ENCODE measurements around the gene THSD7A. TPM values are rescaled to one million over a fixed set of nuclear protein-coding genes. Genes with fewer than 3 reads are reported as not detected.

Gene THSD7A
- total RNA-seq, 1 donor from 2014 or later, result 3.5 TPM

DNA sequence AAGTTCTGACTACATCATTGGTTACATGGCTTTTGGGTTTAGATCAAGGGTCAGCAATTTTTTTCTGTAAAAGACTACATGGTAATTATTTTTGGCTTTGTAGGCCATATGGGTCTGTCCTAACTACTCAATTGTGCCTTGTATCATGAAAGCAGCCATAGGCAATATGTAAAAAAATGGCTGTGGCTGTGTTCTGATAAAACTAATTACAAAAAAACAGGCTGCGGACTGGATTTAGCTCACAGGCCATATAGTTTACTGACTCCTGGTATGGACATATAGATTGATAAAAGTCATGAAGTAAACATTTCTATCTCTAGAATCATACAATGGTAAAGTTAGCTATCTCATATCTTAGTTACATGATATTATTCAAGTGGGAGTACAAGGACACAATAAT is 375.4 kb downstream of the THSD7A start:
- no peak overlapping the region for H3K27ac ChIP-seq (ENCODE audit: low read depth, low read length)
- no peak for DNase-seq (ENCODE audit: low read depth)
- H3K27me3 ChIP-seq (ENCODE audit: insufficient read depth, low read length), result no peaks in the 10 kb centered on the region
- no peak overlapping the region for H2AFZ ChIP-seq (ENCODE audit: low read depth, low read length)
- peaks cover 10% of the 10 kb centered on the region for H3K4me1 Mint-ChIP-seq (ENCODE audit: low read depth, unreplicated experiment)
- no peak overlapping the region for H3K4me2 ChIP-seq (ENCODE audit: low read length)
- TF ChIP-seq EZH2 (IDR thresholded peaks at IDR 0.05; ENCODE audit: insufficient read depth, low read length), result no peak
- TF ChIP-seq CTCF (IDR thresholded peaks at IDR 0.05; ENCODE audit: insufficient read depth, low read depth, low read length), result no peak
- no peak overlapping the region for H3K27ac Mint-ChIP-seq (ENCODE audit: unreplicated experiment)
- no peaks in the 10 kb centered on the region for H3K27me3 Mint-ChIP-seq (ENCODE audit: low read depth, unreplicated experiment)
- no peaks in the 10 kb centered on the region for H3K36me3 Mint-ChIP-seq (ENCODE audit: low read depth, unreplicated experiment)
- no peak overlapping the region for H3K4me3 ChIP-seq (ENCODE audit: insufficient read depth, low read depth, low read length)
- no peak overlapping the region for H3K9ac ChIP-seq (ENCODE audit: low read length)
- no peaks in the 10 kb centered on the region for H3K36me3 ChIP-seq (ENCODE audit: insufficient read depth, low read length)
- no peaks in the 10 kb centered on the region for H3K9me3 Mint-ChIP-seq (ENCODE audit: unreplicated experiment)
- peaks cover 11% of the 10 kb centered on the region for H3K4me1 ChIP-seq (ENCODE audit: insufficient read depth, low read length)
- no peak overlapping the region for H3K4me3 Mint-ChIP-seq (ENCODE audit: unreplicated experiment)
- no peaks in the 10 kb centered on the region for H4K20me1 ChIP-seq (ENCODE audit: insufficient read depth, low read length)
- no peaks in the 10 kb centered on the region for H3K79me2 ChIP-seq (ENCODE audit: insufficient read depth, low read length)
- no peak for FAIRE-seq
- H3K9me3 ChIP-seq (ENCODE audit: insufficient read depth, low read depth, low read length), result no peaks in the 10 kb centered on the region

GRCh38 chr7:11452476-11452875 is 379.5 kb downstream of the THSD7A start:
- FAIRE-seq (no peak), DNase-seq (ENCODE audit: low read depth) (no peak)
- Histone ChIP-seq H3K27ac (ENCODE audit: low read depth, low read length) (no peak overlapping the region), H3K36me3 (ENCODE audit: insufficient read depth, low read length) (no peaks in the 10 kb centered on the region), H3K79me2 (ENCODE audit: insufficient read depth, low read length) (no peaks in the 10 kb centered on the region), H3K4me1 (ENCODE audit: insufficient read depth, low read length) (no peaks in the 10 kb centered on the region), H4K20me1 (ENCODE audit: insufficient read depth, low read length) (no peaks in the 10 kb centered on the region), H3K9ac (ENCODE audit: low read length) (no peak overlapping the region), H3K4me3 (ENCODE audit: insufficient read depth, low read depth, low read length) (no peak overlapping the region), H2AFZ (ENCODE audit: low read depth, low read length) (no peak overlapping the region), H3K27me3 (ENCODE audit: insufficient read depth, low read length) (no peaks in the 10 kb centered on the region), H3K9me3 (ENCODE audit: insufficient read depth, low read depth, low read length) (no peaks in the 10 kb centered on the region), H3K4me2 (ENCODE audit: low read length) (no peak overlapping the region)
- Mint-ChIP-seq H3K9me3 (ENCODE audit: unreplicated experiment) (no peaks in the 10 kb centered on the region), H3K4me1 (ENCODE audit: low read depth, unreplicated experiment) (no peaks in the 10 kb centered on the region), H3K27me3 (ENCODE audit: low read depth, unreplicated experiment) (no peaks in the 10 kb centered on the region), H3K27ac (ENCODE audit: unreplicated experiment) (no peak overlapping the region), H3K36me3 (ENCODE audit: low read depth, unreplicated experiment) (no peaks in the 10 kb centered on the region), H3K4me3 (ENCODE audit: unreplicated experiment) (no peak overlapping the region)
- TF ChIP-seq CTCF (IDR thresholded peaks at IDR 0.05; ENCODE audit: insufficient read depth, low read depth, low read length), result no peak
- TF ChIP-seq EZH2 (IDR thresholded peaks at IDR 0.05; ENCODE audit: insufficient read depth, low read length), result no peak

DNA sequence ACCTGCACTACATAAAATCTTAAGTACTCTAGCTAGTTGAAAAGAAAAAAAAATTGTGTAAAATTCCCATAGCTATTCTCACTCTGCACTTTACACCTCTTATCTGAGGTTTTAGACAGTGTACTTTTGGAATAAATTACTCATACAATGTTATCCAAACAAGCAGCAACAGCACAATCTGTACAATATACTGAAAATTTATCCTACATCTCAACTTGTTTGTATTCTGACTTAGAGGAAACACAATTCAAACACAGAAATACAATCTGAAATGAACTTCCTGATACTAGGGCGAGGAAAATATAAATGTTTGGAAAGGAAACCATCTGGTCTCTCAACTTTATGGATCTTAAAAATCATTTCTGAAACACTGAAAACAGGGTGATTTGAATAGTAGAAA is 381.7 kb downstream of the THSD7A start:
- no peaks in the 10 kb centered on the region for H3K27me3 ChIP-seq (ENCODE audit: insufficient read depth, low read length)
- Mint-ChIP-seq H3K27me3 (ENCODE audit: low read depth, unreplicated experiment) (no peaks in the 10 kb centered on the region), H3K36me3 (ENCODE audit: low read depth, unreplicated experiment) (no peaks in the 10 kb centered on the region), H3K27ac (ENCODE audit: unreplicated experiment) (no peak overlapping the region), H3K4me1 (ENCODE audit: low read depth, unreplicated experiment) (no peaks in the 10 kb centered on the region), H3K9me3 (ENCODE audit: unreplicated experiment) (no peaks in the 10 kb centered on the region), H3K4me3 (ENCODE audit: unreplicated experiment) (no peak overlapping the region)
- no peaks in the 10 kb centered on the region for H3K9me3 ChIP-seq (ENCODE audit: insufficient read depth, low read depth, low read length)
- no peaks in the 10 kb centered on the region for H3K36me3 ChIP-seq (ENCODE audit: insufficient read depth, low read length)
- H3K27ac ChIP-seq (ENCODE audit: low read depth, low read length), result no peak overlapping the region
- no peak for DNase-seq (ENCODE audit: low read depth)
- H3K9ac ChIP-seq (ENCODE audit: low read length), result no peak overlapping the region
- no peaks in the 10 kb centered on the region for H3K79me2 ChIP-seq (ENCODE audit: insufficient read depth, low read length)
- H2AFZ ChIP-seq (ENCODE audit: low read depth, low read length), result no peak overlapping the region
- no peaks in the 10 kb centered on the region for H4K20me1 ChIP-seq (ENCODE audit: insufficient read depth, low read length)
- TF ChIP-seq CTCF (IDR thresholded peaks at IDR 0.05; ENCODE audit: insufficient read depth, low read depth, low read length) (no peak), EZH2 (IDR thresholded peaks at IDR 0.05; ENCODE audit: insufficient read depth, low read length) (no peak)
- no peak overlapping the region for H3K4me3 ChIP-seq (ENCODE audit: insufficient read depth, low read depth, low read length)
- no peaks in the 10 kb centered on the region for H3K4me1 ChIP-seq (ENCODE audit: insufficient read depth, low read length)
- no peak for FAIRE-seq
- no peak overlapping the region for H3K4me2 ChIP-seq (ENCODE audit: low read length)
